Measurements from ENCODE around the gene RB1. TPM values are rescaled to one million over a fixed set of nuclear protein-coding genes. Genes with fewer than 3 reads are reported as not detected.

Gene RB1
- total and polyA plus RNA-seq, 2 donors (not counting 3 experiments of a cell fraction or from before 2014, with no cell fraction given) = 8.0 to 41.2 TPM

DNA sequence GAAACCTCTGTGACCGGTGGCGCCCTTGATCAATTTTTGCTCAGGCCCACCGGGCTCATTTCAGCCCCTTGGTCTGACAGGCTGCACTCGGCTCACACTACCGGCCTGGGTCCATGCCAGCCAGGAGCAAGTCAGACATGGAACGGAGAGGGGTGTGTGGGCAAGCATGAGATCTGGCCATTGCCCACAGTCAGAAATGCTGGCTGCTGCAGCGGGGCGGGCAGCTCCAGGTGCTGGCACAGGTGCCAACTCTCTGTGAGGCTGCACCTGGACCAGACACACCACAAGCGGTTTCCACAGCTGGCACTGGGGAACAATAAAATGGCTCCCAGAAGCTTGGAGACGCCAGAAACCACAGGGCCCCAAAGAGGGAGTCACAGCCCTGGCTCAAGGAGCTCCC, 153.0 kb downstream of the RB1 start:
- peaks cover 7% of the 10 kb centered on the region for H3K4me1 ChIP-seq (ENCODE audit: control insufficient read depth, extremely low read depth, insufficient read depth, low read length)
- ChIA-PET POLR2A (no interaction called here), CTCF (no interaction called here)
- H3K4me3 ChIP-seq (replicated peaks in 1 of 3; ENCODE audit: insufficient read depth in 1 of 3, low read depth in 1 of 3, low read length in 3 of 3) = no peak overlapping the region
- H3K4me2 ChIP-seq (ENCODE audit: insufficient read depth, low read length) = no peak overlapping the region
- intact Hi-C loops (cut with micrococcal nuclease) (no loop called here), dilution Hi-C loops (cut with MboI; ENCODE audit: extremely low pct_ligation_motif_present, low sequenced_read_pairs) (no loop called here)
- DNase-seq (ENCODE audit: low read depth, low spot score) = no peak
- no peaks in the 10 kb centered on the region for H3K27me3 ChIP-seq (ENCODE audit: control insufficient read depth in 2 of 2, insufficient read depth in 2 of 2, low read length in 2 of 2)
- H3K9ac ChIP-seq (replicated peaks; ENCODE audit: extremely low read depth, insufficient read depth, low read length) = no peak overlapping the region
- no peak for FAIRE-seq
- no TSS peak for BruUV-seq (replicated peaks)
- no peaks in the 10 kb centered on the region for H3K9me1 ChIP-seq (replicated peaks; ENCODE audit: control insufficient read depth, extremely low read depth, insufficient read depth, low read length)
- H4K20me1 ChIP-seq (replicated peaks; ENCODE audit: control insufficient read depth, extremely low read depth, insufficient read depth, low read length) = no peaks in the 10 kb centered on the region
- TF ChIP-seq JUN (IDR thresholded peaks at IDR 0.05; ENCODE audit: borderline replicate concordance, insufficient read depth, insufficient read length, low read depth) = no peak
- TF ChIP-seq POLR2A (IDR thresholded peaks at IDR 0.05; ENCODE audit: low read depth, low read length) = no peak
- TF ChIP-seq MAX (IDR thresholded peaks at IDR 0.05; ENCODE audit: insufficient read depth, insufficient read length) = no peak
- TF ChIP-seq FOS (IDR thresholded peaks at IDR 0.05; ENCODE audit: borderline replicate concordance, insufficient read depth, low read length) = no peak
- TF ChIP-seq CTCF (IDR thresholded peaks at IDR 0.05; ENCODE audit: extremely low read depth in 1 of 2, insufficient read depth in 1 of 2, low read depth in 1 of 2, low read length in 2 of 2) = no peak
- H3K36me3 ChIP-seq (ENCODE audit: control insufficient read depth in 2 of 2, extremely low read depth in 1 of 2, insufficient read depth in 2 of 2, low read length in 2 of 2) = peaks cover 5 to 9% of the 10 kb centered on the region in 2 experiments
- no peak overlapping the region for H2AFZ ChIP-seq (ENCODE audit: low read depth, low read length)
- no peak overlapping the region for H3K27ac ChIP-seq (ENCODE audit: insufficient read depth, low read depth, low read length)
- H3K9me3 ChIP-seq (replicated peaks; ENCODE audit: control insufficient read depth, insufficient read depth, low read length) = no peaks in the 10 kb centered on the region
- H3K79me2 ChIP-seq (ENCODE audit: control insufficient read depth, insufficient read depth, low read length) = no peaks in the 10 kb centered on the region

DNA sequence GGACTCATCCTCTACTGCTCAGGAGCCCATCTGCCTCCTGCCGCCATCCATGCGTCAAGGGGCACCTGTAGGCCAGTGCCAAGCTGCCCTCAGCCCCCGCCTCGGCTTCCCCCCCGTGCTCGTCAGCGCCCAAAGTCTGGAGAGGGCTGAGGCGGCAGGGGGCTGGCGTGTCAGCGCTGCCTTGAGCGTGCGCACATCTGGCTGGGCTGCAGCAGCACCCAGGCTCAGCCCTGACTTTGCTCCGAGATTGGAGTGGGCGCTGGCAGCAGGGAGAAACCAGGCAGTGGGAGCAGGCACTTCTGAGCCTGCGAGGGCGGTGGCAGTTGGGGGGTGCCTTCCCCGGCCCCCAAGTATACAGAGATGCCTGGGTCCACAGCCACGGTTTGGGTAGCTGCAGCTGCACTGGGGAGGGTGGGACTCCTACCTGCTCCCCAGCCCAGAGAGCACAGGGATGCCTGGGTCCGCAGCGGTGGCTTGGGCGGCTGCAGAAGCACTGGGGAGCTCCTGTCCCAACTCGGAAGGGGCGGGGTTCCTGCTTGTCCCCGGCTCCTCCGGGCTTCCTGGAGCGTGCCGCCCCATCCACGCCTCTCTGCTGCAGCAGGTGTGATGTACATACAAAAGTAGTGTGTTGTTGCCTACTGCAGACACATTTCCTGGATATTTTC, 154.2 kb downstream of the RB1 start:
- ChIA-PET CTCF (interaction anchor here (1.1 kb wide), 1 partner anchor 43 kb away, joined by 3 read pairs; no protein-coding TSS in a partner anchor), POLR2A (no interaction called here)
- H3K9me3 ChIP-seq (replicated peaks; ENCODE audit: control insufficient read depth, insufficient read depth, low read length) = no peaks in the 10 kb centered on the region
- no peaks in the 10 kb centered on the region for H3K9me1 ChIP-seq (replicated peaks; ENCODE audit: control insufficient read depth, extremely low read depth, insufficient read depth, low read length)
- no peak overlapping the region for H3K4me3 ChIP-seq (replicated peaks in 1 of 3; ENCODE audit: insufficient read depth in 1 of 3, low read depth in 1 of 3, low read length in 3 of 3)
- no peak overlapping the region for H2AFZ ChIP-seq (ENCODE audit: low read depth, low read length)
- peaks cover 7% of the 10 kb centered on the region for H3K4me1 ChIP-seq (ENCODE audit: control insufficient read depth, extremely low read depth, insufficient read depth, low read length)
- FAIRE-seq (no peak), DNase-seq (ENCODE audit: low read depth, low spot score) (no peak)
- intact Hi-C loops (cut with micrococcal nuclease) (no loop called here), dilution Hi-C loops (cut with MboI; ENCODE audit: extremely low pct_ligation_motif_present, low sequenced_read_pairs) (no loop called here)
- no peaks in the 10 kb centered on the region for H3K79me2 ChIP-seq (ENCODE audit: control insufficient read depth, insufficient read depth, low read length)
- no peak overlapping the region for H3K9ac ChIP-seq (replicated peaks; ENCODE audit: extremely low read depth, insufficient read depth, low read length)
- H4K20me1 ChIP-seq (replicated peaks; ENCODE audit: control insufficient read depth, extremely low read depth, insufficient read depth, low read length) = no peaks in the 10 kb centered on the region
- H3K36me3 ChIP-seq (ENCODE audit: control insufficient read depth in 2 of 2, extremely low read depth in 1 of 2, insufficient read depth in 2 of 2, low read length in 2 of 2) = peaks cover 5 to 9% of the 10 kb centered on the region in 2 experiments
- no peaks in the 10 kb centered on the region for H3K27me3 ChIP-seq (ENCODE audit: control insufficient read depth in 2 of 2, insufficient read depth in 2 of 2, low read length in 2 of 2)
- TF ChIP-seq EZH2 (IDR thresholded peaks at IDR 0.05; ENCODE audit: borderline replicate concordance, low read depth, low read length, severe bottlenecking) (no peak), MAX (IDR thresholded peaks at IDR 0.05; ENCODE audit: insufficient read depth, insufficient read length) (no peak), CTCF (IDR thresholded peaks at IDR 0.05; ENCODE audit: extremely low read depth in 1 of 2, insufficient read depth in 1 of 2, low read depth in 1 of 2, low read length in 2 of 2) (no peak), POLR2A (IDR thresholded peaks at IDR 0.05; ENCODE audit: low read depth, low read length) (no peak), MYC (IDR thresholded peaks at IDR 0.05; ENCODE audit: low read depth, low read length) (no peak), JUN (IDR thresholded peaks at IDR 0.05; ENCODE audit: borderline replicate concordance, insufficient read depth, insufficient read length, low read depth) (no peak), GATA2 (IDR thresholded peaks at IDR 0.05; ENCODE audit: insufficient read depth, insufficient read length, low read depth, low read length) (no peak), POLR2AphosphoS5 (IDR thresholded peaks at IDR 0.05; ENCODE audit: insufficient read depth, low read depth, low read length) (no peak), FOS (IDR thresholded peaks at IDR 0.05; ENCODE audit: borderline replicate concordance, insufficient read depth, low read length) (no peak)
- no TSS peak for BruUV-seq (replicated peaks)
- no peak overlapping the region for H3K4me2 ChIP-seq (ENCODE audit: insufficient read depth, low read length)
- H3K27ac ChIP-seq (ENCODE audit: insufficient read depth, low read depth, low read length) = no peak overlapping the region

All from endothelial cell of umbilical vein (primary cell).